ENCODE measurements around the gene ACTRT2. TPM values are rescaled to one million over a fixed set of nuclear protein-coding genes. Genes with fewer than 3 reads are reported as not detected.
A peak's percentile ranks its signal among the peaks of the same experiment; 100 is the strongest.

Gene ACTRT2
- total and polyA plus RNA-seq, 9 donors = not detected

- peak in 2 of 5 donors; percentile 8 to 10 for DNase-seq
- H3K9me3 ChIP-seq = no peaks in the 10 kb centered on the region
- intact Hi-C loops (cut with DNase I) = no loop called here
- no peak for TF ChIP-seq EP300 (IDR thresholded peaks at IDR 0.05)
- TF ChIP-seq CTCF (IDR thresholded peaks at IDR 0.05) = no peak
- TF ChIP-seq POLR2A (IDR thresholded peaks at IDR 0.05) = no peak
- no peaks in the 10 kb centered on the region for H3K36me3 ChIP-seq
- 82 to 86% (median 83%) methylated on average over 21 of the region's 21 CpGs for WGBS, 3 donors
- no peak overlapping the region for H3K4me3 ChIP-seq
- H3K27me3 ChIP-seq = no peaks in the 10 kb centered on the region
- no peak overlapping the region for H3K27ac ChIP-seq
- peaks cover 7% of the 10 kb centered on the region for H3K4me1 ChIP-seq (ENCODE audit: insufficient read depth)
Observed at GRCh38 chr1:3032371-3033039, 11.2 kb downstream of the ACTRT2 start.

- TF ChIP-seq POLR2A (IDR thresholded peaks at IDR 0.05) = no peak
- peak in 2 of 5 donors; percentile 3 to 6 for DNase-seq
- Histone ChIP-seq H3K4me1 (ENCODE audit: insufficient read depth) (peaks cover 7% of the 10 kb centered on the region), H3K9me3 (no peaks in the 10 kb centered on the region), H3K36me3 (no peaks in the 10 kb centered on the region), H3K4me3 (no peak overlapping the region), H3K27ac (no peak overlapping the region), H3K27me3 (no peaks in the 10 kb centered on the region)
- intact Hi-C loops (cut with DNase I) = no loop called here
- WGBS, 3 donors = 80 to 87% (median 82%) methylated on average over 25 of the region's 25 CpGs
Observed at GRCh38 chr1:3033040-3033789, 11.9 kb downstream of the ACTRT2 start.

GRCh38 chr1:3033790-3034090 is 12.5 kb downstream of the ACTRT2 start:
- intact Hi-C loops (cut with DNase I) = no loop called here
- Histone ChIP-seq H3K4me3 (no peak overlapping the region), H3K27ac (no peak overlapping the region), H3K36me3 (no peaks in the 10 kb centered on the region), H3K4me1 (ENCODE audit: insufficient read depth) (peaks cover 8% of the 10 kb centered on the region), H3K27me3 (no peaks in the 10 kb centered on the region), H3K9me3 (no peaks in the 10 kb centered on the region)
- TF ChIP-seq EP300 (IDR thresholded peaks at IDR 0.05) (no peak), CTCF (IDR thresholded peaks at IDR 0.05) (no peak), POLR2A (IDR thresholded peaks at IDR 0.05) (no peak)
- WGBS, 3 donors = 55 to 71% (median 57%) methylated on average over 4 of the region's 4 CpGs
- DNase-seq = peak in 1 of 5 donors; percentile 4

- TF ChIP-seq POLR2A (IDR thresholded peaks at IDR 0.05) (no peak), EP300 (IDR thresholded peaks at IDR 0.05) (no peak), CTCF (IDR thresholded peaks at IDR 0.05) (no peak)
- Histone ChIP-seq H3K4me1 (ENCODE audit: insufficient read depth) (peaks cover 11% of the 10 kb centered on the region), H3K9me3 (no peaks in the 10 kb centered on the region), H3K27ac (no peak overlapping the region), H3K36me3 (no peaks in the 10 kb centered on the region), H3K4me3 (no peak overlapping the region), H3K27me3 (no peaks in the 10 kb centered on the region)
- 87 to 90% (median 89%) methylated on average over 7 of the region's 7 CpGs for WGBS, 3 donors
- no peak for DNase-seq
- intact Hi-C loops (cut with DNase I) = no loop called here
Observed at GRCh38 chr1:3034162-3034561, 12.9 kb downstream of the ACTRT2 start.
